Neural cell (in vitro differentiated cells): ENCODE results near the gene HLA-DMA. TPM values are rescaled to one million over a fixed set of nuclear protein-coding genes. Genes with fewer than 3 reads are reported as not detected.

ENCODE experiments used
- H2AFZ ChIP-seq: fragments of 200-600, 300-800 bp; sonication (generic), shearing (Covaris generic); 2 replicates; pipeline ENCODE4 v1.6.0; 2014; ENCODE audit warnings: low read depth, mild to moderate bottlenecking, antibody characterized with exemption, low read length, moderate library complexity
- H3F3A ChIP-seq: fragments of 200-600 bp; shearing (Covaris generic); 2 replicates; pipeline ENCODE4 v1.6.1; 2016; ENCODE audit warnings: mild to moderate bottlenecking, moderate library complexity, mixed read lengths, antibody characterized with exemption, low read length; ENCODE audit not compliant: insufficient read depth, poor library complexity, severe bottlenecking
- H3K27ac ChIP-seq: fragments of 200-600, 300-800 bp; sonication (generic), shearing (Covaris generic); 2 replicates; pipeline ENCODE4 v1.5.1; 2014; ENCODE audit warnings: mild to moderate bottlenecking, low read length, moderate library complexity
- H3K27me3 ChIP-seq: fragments of 300-800, 200-600 bp; sonication (generic), shearing (Covaris generic); 2 replicates; pipeline ENCODE4 v1.6.0; 2014; ENCODE audit warnings: mild to moderate bottlenecking, low read depth, low read length, moderate library complexity; ENCODE audit not compliant: insufficient read depth
- H3K36me3 ChIP-seq: fragments of 300-800, 200-600 bp; sonication (generic), shearing (Covaris generic); 2 replicates; pipeline ENCODE4 v1.5.1; 2014; ENCODE audit warnings: mild to moderate bottlenecking, antibody characterized with exemption, low read length, moderate library complexity; ENCODE audit not compliant: insufficient read depth
- H3K4me2 ChIP-seq: fragments of 300-800, 200-600 bp; sonication (generic), shearing (Covaris generic); 2 replicates; pipeline ENCODE4 v1.6.0; 2014; ENCODE audit warnings: mild to moderate bottlenecking, low read length
- H3K4me3 ChIP-seq: fragments of 300-800, 200-600 bp; sonication (generic), shearing (Covaris generic); 2 replicates; pipeline ENCODE4 v1.5.1; 2014; ENCODE audit warnings: mild to moderate bottlenecking, low read length, moderate library complexity
- H3K79me2 ChIP-seq: fragments of 200-600 bp; shearing (Covaris generic); replicated peaks from 2 replicates; pipeline ENCODE4 v1.6.0; 2014; ENCODE audit warnings: mild to moderate bottlenecking, low read length, moderate library complexity; ENCODE audit not compliant: insufficient read depth
- H3K9ac ChIP-seq: fragments of 300-800, 200-600 bp; sonication (generic), shearing (Covaris generic); 2 replicates; pipeline ENCODE4 v1.6.1; 2016; ENCODE audit warnings: mild to moderate bottlenecking, low read length, mixed read lengths
- H3K9me2 ChIP-seq: fragments of 200-600 bp; shearing (Covaris generic); 2 replicates; pipeline ENCODE4 v1.6.1; 2016; ENCODE audit warnings: mild to moderate bottlenecking, low read length, mixed read lengths; ENCODE audit not compliant: insufficient read depth
- H3K9me3 ChIP-seq: fragments of 200-600, 300-800 bp; sonication (generic), shearing (Covaris generic); 2 replicates; pipeline ENCODE4 v1.6.1; 2016; ENCODE audit warnings: mild to moderate bottlenecking, mixed run types, low read length, moderate library complexity, mixed read lengths
- H4K20me1 ChIP-seq: fragments of 200-600 bp; shearing (Covaris generic); 2 replicates; pipeline ENCODE4 v1.6.1; 2016; ENCODE audit warnings: mild to moderate bottlenecking, mixed run types; ENCODE audit not compliant: insufficient read depth
- CTCF ChIP-seq: fragments of 450-650 bp; IDR thresholded peaks from 2 replicates; pipeline ENCODE4 v1.5.1; 2014; ENCODE audit warnings: antibody characterized with exemption, mild to moderate bottlenecking, moderate library complexity; ENCODE audit not compliant: poor library complexity, severe bottlenecking
- EP300 ChIP-seq: fragments of 450-650 bp; conservative IDR thresholded peaks from 2 replicates; pipeline ENCODE4 v1.6.1; 2014; ENCODE audit warnings: antibody characterized with exemption, mild to moderate bottlenecking, moderate library complexity; ENCODE audit not compliant: poor library complexity, severe bottlenecking
- EZH2 ChIP-seq: fragments of 200-600, 300-800 bp; shearing (Covaris generic), sonication (generic); IDR thresholded peaks from 2 replicates; pipeline ENCODE4 v1.6.1; 2014; ENCODE audit warnings: antibody characterized with exemption, low read length, borderline replicate concordance, mild to moderate bottlenecking; ENCODE audit not compliant: insufficient read depth, poor library complexity, severe bottlenecking
- MXI1 ChIP-seq: fragments of 450-650 bp; conservative IDR thresholded peaks from 2 replicates; pipeline ENCODE4 v1.6.1; 2014; ENCODE audit warnings: antibody characterized with exemption, mild to moderate bottlenecking; ENCODE audit not compliant: poor library complexity, severe bottlenecking
- POLR2AphosphoS5 ChIP-seq: IDR thresholded peaks from 2 replicates; pipeline ENCODE4 v1.6.1; 2012
- RAD21 ChIP-seq: fragments of 450-650 bp; conservative IDR thresholded peaks from 2 replicates; pipeline ENCODE4 v1.6.1; 2014; ENCODE audit warnings: antibody characterized with exemption, mild to moderate bottlenecking, moderate library complexity
- REST ChIP-seq: IDR thresholded peaks from 2 replicates; pipeline ENCODE4 v1.6.1; 2012; ENCODE audit warnings: borderline replicate concordance
- SMC3 ChIP-seq: fragments of 450-650 bp; conservative IDR thresholded peaks from 2 replicates; pipeline ENCODE4 v1.6.1; 2014; ENCODE audit warnings: antibody characterized with exemption, mild to moderate bottlenecking, moderate library complexity; ENCODE audit not compliant: poor library complexity
- TAF1 ChIP-seq: IDR thresholded peaks from 2 replicates; pipeline ENCODE4 v1.6.1; 2012; ENCODE audit warnings: low read depth
- polyA plus RNA-seq: library from polyadenylated mRNA; depleted of rRNA; stranded (reverse); fragments of >200 nt; gene quantifications from 2 replicates; pipeline ENCODE4 v1.2.3, GENCODE V29; 2014

HLA-DMA gene
- polyA plus RNA-seq, 1 donor from 2014 or later, result 4.4 TPM

- H2AFZ ChIP-seq, result no peak overlapping the region
- H3K36me3 ChIP-seq, result no peaks in the 10 kb centered on the region
- H3K9ac ChIP-seq, result no peak overlapping the region
- no peaks in the 10 kb centered on the region for H3F3A ChIP-seq
- H3K27me3 ChIP-seq, result no peaks in the 10 kb centered on the region
- no peaks in the 10 kb centered on the region for H3K9me3 ChIP-seq
- no peaks in the 10 kb centered on the region for H4K20me1 ChIP-seq
- TF ChIP-seq REST (no peak), POLR2AphosphoS5 (no peak), EZH2 (no peak), TAF1 (no peak), CTCF (no peak), SMC3 (no peak), RAD21 (no peak), EP300 (no peak), MXI1 (no peak)
- H3K27ac ChIP-seq, result no peak overlapping the region
- H3K4me3 ChIP-seq, result no peak overlapping the region
- H3K79me2 ChIP-seq, result no peaks in the 10 kb centered on the region
- H3K9me2 ChIP-seq, result no peaks in the 10 kb centered on the region
- H3K4me2 ChIP-seq, result no peak overlapping the region
Measured at GRCh38 chr6:32903952-32904351, 48.9 kb downstream of the HLA-DMA start.

Other genes starting within 250 kb of the HLA-DMA start
- not detected in 2 replicates for gene HLA-DQA2, start 211.7 kb downstream of the HLA-DMA start, polyA plus RNA-seq
- gene HLA-DQB2, start 189.6 kb downstream of the HLA-DMA start, polyA plus RNA-seq, result not detected in 2 replicates
- not detected in 2 replicates for gene HLA-DOB, start 136.1 kb downstream of the HLA-DMA start, polyA plus RNA-seq
- 1.2 and 2.3 TPM in 2 replicates for gene TAP2, start 114.4 kb downstream of the HLA-DMA start, polyA plus RNA-seq
- gene PSMB8, start 109.0 kb downstream of the HLA-DMA start, polyA plus RNA-seq, result 1.6 TPM in 1 of 2 replicates, not detected in the other
- not detected in 2 replicates for gene TAP1, start 99.4 kb downstream of the HLA-DMA start, polyA plus RNA-seq
- not detected in 2 replicates for gene PSMB9, start 98.9 kb downstream of the HLA-DMA start, polyA plus RNA-seq
- 2.9 and 4.5 TPM in 2 replicates for gene HLA-DMB, start 12.1 kb downstream of the HLA-DMA start, polyA plus RNA-seq
- gene BRD2, start 15.5 kb upstream of the HLA-DMA start, polyA plus RNA-seq, result 102 and 107 TPM in 2 replicates
- 0.07 TPM in 1 of 2 replicates, not detected in the other for gene HLA-DOA, start 56.5 kb upstream of the HLA-DMA start, polyA plus RNA-seq
- gene HLA-DPA1, start 120.6 kb upstream of the HLA-DMA start, polyA plus RNA-seq, result not detected in 2 replicates
- 2.3 TPM in 1 of 2 replicates, not detected in the other for gene HLA-DPB1, start 122.9 kb upstream of the HLA-DMA start, polyA plus RNA-seq
- 9.8 and 20.2 TPM in 2 replicates for gene COL11A2, start 239.4 kb upstream of the HLA-DMA start, polyA plus RNA-seq
- 60.7 and 71.2 TPM in 2 replicates for gene RXRB, start 247.6 kb upstream of the HLA-DMA start, polyA plus RNA-seq
- gene SLC39A7, start 247.8 kb upstream of the HLA-DMA start, polyA plus RNA-seq, result 99.8 and 120 TPM in 2 replicates